Measurements from ENCODE around the gene ACRBP. TPM values are rescaled to one million over a fixed set of nuclear protein-coding genes. Genes with fewer than 3 reads are reported as not detected.
A peak's percentile ranks its signal among the peaks of the same experiment; 100 is the strongest.

Gene ACRBP
- total RNA-seq, 1 experiment from 2014 or later, result 4.2 TPM

DNA sequence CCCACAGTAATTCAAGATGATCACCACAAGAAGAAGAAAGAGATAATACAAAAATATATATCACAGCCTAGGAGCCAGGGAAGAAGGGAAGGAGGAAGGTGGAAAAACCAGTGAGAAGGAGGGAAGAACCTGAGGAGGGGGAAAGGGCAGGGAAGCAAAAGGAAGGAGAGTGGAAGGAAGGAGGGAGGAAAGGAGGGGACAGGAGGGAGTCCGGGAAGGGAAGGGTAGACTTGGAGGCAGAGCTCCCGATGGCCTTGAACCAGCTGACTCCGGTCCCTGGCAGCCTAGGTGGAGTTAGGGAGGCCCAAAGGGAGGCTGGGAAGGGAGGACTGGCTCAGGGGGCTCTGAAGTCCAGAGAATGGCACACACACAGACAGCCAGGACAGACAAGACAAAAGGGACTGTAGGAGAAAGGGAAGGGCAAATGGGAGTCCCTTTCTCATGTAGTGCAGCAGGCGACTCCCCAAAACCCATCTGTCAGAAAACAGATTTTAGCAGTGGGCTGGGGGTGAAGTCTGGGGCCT lies 46.7 kb upstream of the ACRBP start:
- Histone ChIP-seq H3F3A (ENCODE audit: insufficient read depth, low read depth) (peaks cover 13% of the 10 kb centered on the region; the same call in 1 of the 2 replicates), H2AFZ (no peak overlapping the region), H3K9me3 (ENCODE audit: insufficient read depth, low read depth) (no peaks in the 10 kb centered on the region), H3K4me1 (replicated peaks; ENCODE audit: insufficient read depth) (peaks cover 8% of the 10 kb centered on the region; the same call in 1 of the 2 replicates), H3K4me3 (no peak overlapping the region), H3K27ac (no peak overlapping the region), H3K27me3 (ENCODE audit: insufficient read depth, low read depth) (peaks cover 15% of the 10 kb centered on the region), H4K20me1 (ENCODE audit: insufficient read depth) (no peaks in the 10 kb centered on the region), H3K9me2 (ENCODE audit: insufficient read depth) (no peaks in the 10 kb centered on the region), H3K36me3 (ENCODE audit: low read depth) (no peaks in the 10 kb centered on the region), H3K4me2 (no peak overlapping the region), H3K79me2 (ENCODE audit: low read depth) (peaks cover 19% of the 10 kb centered on the region)
- no peak for TF ChIP-seq EZH2 (IDR thresholded peaks at IDR 0.05; ENCODE audit: low read depth)
- no peak for TF ChIP-seq CTCF (conservative IDR thresholded peaks at IDR 0.05)
- POLR2A ChIA-PET (ENCODE audit: unreplicated experiment), result no interaction called here
- DNase-seq, result no peak
- CTCF ChIA-PET, result interaction anchor here (0.7 kb wide), 1 partner anchor 86 kb away, joined by 6 read pairs; no protein-coding TSS in a partner anchor
- intact Hi-C loops (cut with micrococcal nuclease; ENCODE audit: unreplicated experiment), result loop anchor here (10.0 kb wide), 1 partner anchor 709 kb away; no protein-coding TSS in a partner anchor
- no TSS peak for BruUV-seq (replicated peaks)

- Histone ChIP-seq H3K36me3 (ENCODE audit: low read depth) (no peaks in the 10 kb centered on the region), H3K79me2 (ENCODE audit: low read depth) (peaks cover 29% of the 10 kb centered on the region), H4K20me1 (ENCODE audit: insufficient read depth) (no peaks in the 10 kb centered on the region; the same call in 1 of the 2 replicates), H3K4me3 (no peak overlapping the region), H3K4me1 (replicated peaks; ENCODE audit: insufficient read depth) (peaks cover 11% of the 10 kb centered on the region), H3K27ac (no peak overlapping the region), H3F3A (ENCODE audit: insufficient read depth, low read depth) (peaks cover 20% of the 10 kb centered on the region), H2AFZ (no peak overlapping the region), H3K4me2 (no peak overlapping the region), H3K9me3 (ENCODE audit: insufficient read depth, low read depth) (no peaks in the 10 kb centered on the region), H3K27me3 (ENCODE audit: insufficient read depth, low read depth) (peaks cover 4% of the 10 kb centered on the region; the same call in 1 of the 2 replicates), H3K9me2 (ENCODE audit: insufficient read depth) (no peaks in the 10 kb centered on the region)
- no peak for TF ChIP-seq CTCF (conservative IDR thresholded peaks at IDR 0.05)
- POLR2A ChIA-PET (ENCODE audit: unreplicated experiment), result interaction anchor here (0.6 kb wide), 1 partner anchor 40 kb away, joined by 4 read pairs; no protein-coding TSS in a partner anchor
- intact Hi-C loops (cut with micrococcal nuclease; ENCODE audit: unreplicated experiment), result loop anchor here (10.0 kb wide), 1 partner anchor 708 kb away; no protein-coding TSS in a partner anchor
- CTCF ChIA-PET, result no interaction called here
- no TSS peak for BruUV-seq (replicated peaks)
- DNase-seq, result no peak
Observed at GRCh38 chr12:6692888-6693287, 45.7 kb upstream of the ACRBP start.

GRCh38 chr12:6691473-6691872 lies 44.2 kb upstream of the ACRBP start:
- no peak overlapping the region for H3K27ac ChIP-seq
- H3K27me3 ChIP-seq (ENCODE audit: insufficient read depth, low read depth), result no peaks in the 10 kb centered on the region
- no peak overlapping the region for H3K4me3 ChIP-seq
- H3K4me2 ChIP-seq, result peak overlapping the region; percentile 90; the same call in 1 of the 2 replicates
- H4K20me1 ChIP-seq (ENCODE audit: insufficient read depth), result peaks cover 3% of the 10 kb centered on the region
- ChIA-PET CTCF (interaction anchor here (0.6 kb wide), 1 partner anchor 140 kb away, joined by 6 read pairs; no protein-coding TSS in a partner anchor), POLR2A (ENCODE audit: unreplicated experiment) (no interaction called here)
- no peaks in the 10 kb centered on the region for H3K9me3 ChIP-seq (ENCODE audit: insufficient read depth, low read depth)
- intact Hi-C loops (cut with micrococcal nuclease; ENCODE audit: unreplicated experiment), result loop anchor here (10.0 kb wide), 1 partner anchor 707 kb away; no protein-coding TSS in a partner anchor
- peaks cover 26% of the 10 kb centered on the region for H3K4me1 ChIP-seq (replicated peaks; ENCODE audit: insufficient read depth)
- TF ChIP-seq EZH2 (IDR thresholded peaks at IDR 0.05; ENCODE audit: low read depth) (no peak), CTCF (conservative IDR thresholded peaks at IDR 0.05) (no peak)
- no peak for DNase-seq
- BruUV-seq (replicated peaks), result no TSS peak
- no peak overlapping the region for H2AFZ ChIP-seq
- H3K9me2 ChIP-seq (ENCODE audit: insufficient read depth), result no peaks in the 10 kb centered on the region
- peaks cover 44% of the 10 kb centered on the region for H3K79me2 ChIP-seq (ENCODE audit: low read depth)
- peaks cover 24% of the 10 kb centered on the region for H3F3A ChIP-seq (ENCODE audit: insufficient read depth, low read depth)
- H3K36me3 ChIP-seq (ENCODE audit: low read depth), result peaks cover 8% of the 10 kb centered on the region; the same call in 1 of the 2 replicates

All from PC-9 (cell line).